Spleen (tissue), 11 donors: ENCODE measurements around the gene RHOC. TPM values are rescaled to one million over a fixed set of nuclear protein-coding genes. Genes with fewer than 3 reads are reported as not detected.
A peak's percentile ranks its signal among the peaks of the same experiment; 100 is the strongest.

Source experiments
- DNase-seq: peaks from one replicate; pipeline ENCODE4 v3.0.0-alpha.2; 2020
- H3K27ac ChIP-seq, 8 donors: fragments of 200-600 bp; sonication (generic) in 7 of 8; 1 replicate in 4 of 8; 2 replicates in 4 of 8; pipeline versions ENCODE4 v1.5.0 to v1.8.0; 2016 to 2021; ENCODE audit warnings: inconsistent platforms in 4 of 8, mild to moderate bottlenecking in 4 of 8, moderate library complexity in 1 of 8
- H3K27me3 ChIP-seq, 7 donors: fragments of 200-600 bp; sonication (generic) in 6 of 7; replicated peaks in 1 of 7; 1 replicate in 4 of 7; 2 replicates in 3 of 7; pipeline versions ENCODE4 v1.5.0 to v1.8.0; 2016 to 2021; ENCODE audit warnings: inconsistent platforms in 3 of 7, mild to moderate bottlenecking in 1 of 7
- H3K36me3 ChIP-seq, 6 donors: fragments of 200-600 bp; sonication (generic) in 5 of 6; 1 replicate in 4 of 6; 2 replicates in 2 of 6; pipeline versions ENCODE4 v1.5.0 to v1.8.0; 2016 to 2021; ENCODE audit warnings: inconsistent platforms in 2 of 6
- H3K4me1 ChIP-seq, 6 donors: fragments of 200-600 bp; sonication (generic) in 5 of 6; 1 replicate in 3 of 6; 2 replicates in 3 of 6; pipeline versions ENCODE4 v1.5.0 to v1.8.0; 2016 to 2021; ENCODE audit warnings: inconsistent platforms in 3 of 6
- H3K4me3 ChIP-seq, 8 donors: fragments of 200-600 bp; sonication (generic) in 7 of 8; 1 replicate in 4 of 8; 2 replicates in 4 of 8; pipeline versions ENCODE4 v1.5.0 to v1.8.0; 2016 to 2021; ENCODE audit warnings: inconsistent platforms in 4 of 8, mild to moderate bottlenecking in 4 of 8, moderate library complexity in 2 of 8
- H3K9me3 ChIP-seq, 8 donors: fragments of 200-600 bp; sonication (generic) in 7 of 8; 1 replicate in 4 of 8; 2 replicates in 4 of 8; pipeline versions ENCODE4 v1.5.0 to v1.8.0; 2016 to 2021; ENCODE audit warnings: inconsistent platforms in 4 of 8
- POLR2A ChIP-seq, 3 donors: fragments of 450-650 bp; IDR thresholded peaks; one replicate each; pipeline ENCODE4 v1.5.1; 2017; ENCODE audit warnings: antibody characterized with exemption in 3 of 3, mild to moderate bottlenecking in 1 of 3
- POLR2AphosphoS5 ChIP-seq, 3 donors: sonication (generic); formaldehyde crosslinking; IDR thresholded peaks; one replicate each; pipeline ENCODE4 v1.5.1; 2017; ENCODE audit warnings: antibody characterized with exemption in 3 of 3
- WGBS, 5 donors: extraction: QIAGEN DNeasy Blood & Tissue Kit in 3 of 5; methylation state at CpG; one replicate each; pipeline versions ENCODE4 v1.1.5 to v1.1.7; 2013 to 2018; 5-methylcytosine and 5-hydroxymethylcytosine counted together
- intact Hi-C: fragments of 100-400 bp; cut with DNase I; formaldehyde crosslinking; loops from one replicate; pipeline ENCODE4 v1.15.0; 2023; ENCODE audit warnings: low total_unique reads
- polyA plus RNA-seq, 3 donors: library from polyadenylated mRNA; stranded (reverse); fragments of 200-250 nt; gene quantifications; one replicate each; pipeline ENCODE4 v1.2.1, GENCODE V29; 2013
- total RNA-seq, 7 donors: library from RNA; depleted of rRNA in 3 of 7; stranded (reverse); fragments of >200 nt in 3 of 7; fragmentation: NEBNext Ultra II Directional in 4 of 7; extraction: Animal tissue kit (Norgen Biotek cat#: 25700) in 4 of 7; gene quantifications; one replicate each; pipeline versions ENCODE4 v1.1.0 to v1.2.1, GENCODE V29; 2016 to 2021
- TF ChIP-seq, protein P1 (sequence below), 11 experiments: fragments of 200-600 bp in 7 of 11; fragments of 450-650 bp in 4 of 11; sonication (generic) in 4 of 11; IDR thresholded peaks in 8 of 11; conservative IDR thresholded peaks in 3 of 11; 1 replicate in 7 of 11; 2 replicates in 4 of 11; pipeline versions ENCODE4 v1.4.0 to v1.8.0; 2016 to 2021; ENCODE audit warnings: antibody characterized with exemption in 11 of 11, inconsistent platforms in 4 of 11, mild to moderate bottlenecking in 1 of 11
- donor health status: healthy with polysubstance abuse.
- donor health status: DM: no; HTN: no; CAD: no; lungs with moderate emphysema.
- donor health status: DM: no; HTN: no; CAD: no.
- donor health status: Bipolar disorder and iron deficiency.
- donor health status: healthy.
- donor health status: DM: no; HTN: no; CAD: no.
- donor health status: DM: yes; HTN: yes; CAD: no.

Gene RHOC
- total and polyA plus RNA-seq, 10 donors = 120 to 323 (median 203) TPM

DNA sequence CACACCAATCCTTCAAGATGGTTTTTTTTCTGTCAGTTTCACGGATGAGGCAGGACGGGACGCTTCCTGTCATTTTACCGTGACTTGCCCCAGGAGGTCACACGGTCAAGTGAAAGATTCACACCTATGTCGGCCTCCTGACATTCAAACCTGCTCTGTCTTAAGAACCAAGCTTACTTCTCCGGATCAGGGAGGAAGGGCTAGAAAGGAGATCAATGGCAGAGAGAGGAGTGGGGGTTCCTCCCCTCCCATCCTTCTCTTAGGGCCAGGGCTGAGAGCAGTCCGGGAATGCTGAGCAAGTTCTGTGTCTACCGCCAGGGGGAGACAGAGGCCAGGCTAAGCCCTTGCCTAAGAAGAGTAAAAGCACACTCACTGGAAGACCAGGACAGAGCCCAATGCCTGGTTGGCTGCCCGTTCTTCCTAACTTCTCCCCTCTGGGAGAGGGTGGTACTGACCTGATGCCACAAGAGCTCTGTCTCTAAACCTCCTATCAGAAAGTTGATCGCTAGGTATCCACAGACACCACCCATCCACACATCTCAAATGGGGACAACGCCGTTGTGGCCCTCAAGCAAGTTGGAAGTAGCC lies 9.3 kb upstream of the RHOC start:
- no peak for TF ChIP-seq POLR2A (IDR thresholded peaks at IDR 0.05)
- TF ChIP-seq POLR2AphosphoS5 (IDR thresholded peaks at IDR 0.05) = peak in 2 of 3 donors; percentile 14 to 53
- TF ChIP-seq, protein P1, sequence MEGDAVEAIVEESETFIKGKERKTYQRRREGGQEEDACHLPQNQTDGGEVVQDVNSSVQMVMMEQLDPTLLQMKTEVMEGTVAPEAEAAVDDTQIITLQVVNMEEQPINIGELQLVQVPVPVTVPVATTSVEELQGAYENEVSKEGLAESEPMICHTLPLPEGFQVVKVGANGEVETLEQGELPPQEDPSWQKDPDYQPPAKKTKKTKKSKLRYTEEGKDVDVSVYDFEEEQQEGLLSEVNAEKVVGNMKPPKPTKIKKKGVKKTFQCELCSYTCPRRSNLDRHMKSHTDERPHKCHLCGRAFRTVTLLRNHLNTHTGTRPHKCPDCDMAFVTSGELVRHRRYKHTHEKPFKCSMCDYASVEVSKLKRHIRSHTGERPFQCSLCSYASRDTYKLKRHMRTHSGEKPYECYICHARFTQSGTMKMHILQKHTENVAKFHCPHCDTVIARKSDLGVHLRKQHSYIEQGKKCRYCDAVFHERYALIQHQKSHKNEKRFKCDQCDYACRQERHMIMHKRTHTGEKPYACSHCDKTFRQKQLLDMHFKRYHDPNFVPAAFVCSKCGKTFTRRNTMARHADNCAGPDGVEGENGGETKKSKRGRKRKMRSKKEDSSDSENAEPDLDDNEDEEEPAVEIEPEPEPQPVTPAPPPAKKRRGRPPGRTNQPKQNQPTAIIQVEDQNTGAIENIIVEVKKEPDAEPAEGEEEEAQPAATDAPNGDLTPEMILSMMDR (IDR thresholded peaks at IDR 0.05 in 8 of 11, conservative IDR thresholded peaks at IDR 0.05 in 3 of 11) = peak; percentile 88 to 97 (median 95)
- peak overlapping the region; percentile 5 to 78 (median 72) for H3K27ac ChIP-seq
- WGBS, 5 donors = 15 to 19% (median 17%) methylated on average over 12 to 13 of the region's 13 CpGs
- no peaks in the 10 kb centered on the region for H3K36me3 ChIP-seq
- H3K9me3 ChIP-seq = no peaks in the 10 kb centered on the region
- H3K4me1 ChIP-seq = peaks cover 13 to 54% (median 37%) of the 10 kb centered on the region in 6 donors
- intact Hi-C loops = loop anchor here (5.0 kb wide), 1 partner anchor 86 kb away; no protein-coding TSS in a partner anchor
- DNase-seq = peak; percentile 94
- peaks cover 0 to 30% (median 0%) of the 10 kb centered on the region in 7 donors for H3K27me3 ChIP-seq
- peak overlapping the region; percentile 42 to 76 (median 61) for H3K4me3 ChIP-seq

DNA sequence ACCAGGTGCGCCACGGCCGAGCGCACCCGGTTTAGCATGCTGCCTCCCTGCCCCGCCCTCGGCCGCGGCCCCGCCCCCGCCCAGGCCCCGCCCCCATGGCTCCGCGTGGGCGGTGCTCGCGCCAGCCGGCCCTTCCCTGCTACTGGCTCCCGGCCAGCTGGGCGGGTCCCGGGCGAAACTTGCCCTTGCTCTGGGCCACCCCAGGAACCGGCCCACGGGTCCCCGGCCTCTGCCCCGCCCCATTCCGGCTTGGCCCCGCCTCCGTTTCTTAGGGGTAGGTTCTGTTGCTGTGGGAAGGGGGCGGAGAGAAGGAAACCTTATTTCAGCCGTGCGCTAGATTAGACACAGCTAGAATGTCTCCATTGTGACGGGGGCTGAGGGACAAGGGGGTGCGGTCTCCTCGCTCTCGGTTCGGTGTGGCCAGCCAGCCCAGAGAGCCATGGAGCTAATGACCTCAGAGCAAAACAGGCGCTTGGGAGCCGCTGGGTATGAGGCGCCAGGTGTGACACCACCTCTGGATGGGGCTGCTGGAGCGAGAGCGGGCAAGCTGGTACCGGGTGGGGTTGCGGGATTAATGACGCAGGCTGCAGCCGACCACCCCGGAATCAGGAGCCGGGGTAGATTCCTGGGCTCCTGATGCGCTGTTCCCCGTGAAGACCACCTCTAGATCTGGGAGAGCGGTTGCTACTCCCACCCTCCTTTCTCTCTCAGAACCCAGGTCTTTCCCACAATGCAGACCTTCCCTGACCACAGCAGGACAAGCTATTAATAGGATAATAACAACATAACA lies 8.5 kb upstream of the RHOC start, which contains the start of gene PPM1J:
TSS of gene PPM1J (minus strand) at position 69 of the 790 bp plus-strand sequence. CDS start at position 38, 31 bp downstream.
- H3K27me3 ChIP-seq = peaks cover 0 to 30% (median 0%) of the 10 kb centered on the region in 7 donors
- peak within 1 kb of the TSS; percentile 5 to 78 (median 72) for H3K27ac ChIP-seq
- TF ChIP-seq, protein P1 (IDR thresholded peaks at IDR 0.05 in 8 of 11, conservative IDR thresholded peaks at IDR 0.05 in 3 of 11) = peak in 4 of 11 experiments; percentile 4 to 22 (median 16)
- TF ChIP-seq POLR2A (IDR thresholded peaks at IDR 0.05) = peak in 1 of 3 donors; percentile 39
- TF ChIP-seq POLR2AphosphoS5 (IDR thresholded peaks at IDR 0.05) = peak; percentile 71 to 90 (median 78)
- peak; percentile 100 for DNase-seq
- WGBS, 5 donors = 0 to 1% (median 0%) methylated on average over 29 to 51 of the region's 51 CpGs
- no peaks in the 10 kb centered on the region for H3K36me3 ChIP-seq
- no peaks in the 10 kb centered on the region for H3K9me3 ChIP-seq
- intact Hi-C loops = loop anchor here (5.0 kb wide), 1 partner anchor 87 kb away; no protein-coding TSS in a partner anchor
- H3K4me1 ChIP-seq = peaks cover 13 to 54% (median 37%) of the 10 kb centered on the region in 6 donors
- H3K4me3 ChIP-seq = peak within 1 kb of the TSS; percentile 42 to 76 (median 61)

DNA sequence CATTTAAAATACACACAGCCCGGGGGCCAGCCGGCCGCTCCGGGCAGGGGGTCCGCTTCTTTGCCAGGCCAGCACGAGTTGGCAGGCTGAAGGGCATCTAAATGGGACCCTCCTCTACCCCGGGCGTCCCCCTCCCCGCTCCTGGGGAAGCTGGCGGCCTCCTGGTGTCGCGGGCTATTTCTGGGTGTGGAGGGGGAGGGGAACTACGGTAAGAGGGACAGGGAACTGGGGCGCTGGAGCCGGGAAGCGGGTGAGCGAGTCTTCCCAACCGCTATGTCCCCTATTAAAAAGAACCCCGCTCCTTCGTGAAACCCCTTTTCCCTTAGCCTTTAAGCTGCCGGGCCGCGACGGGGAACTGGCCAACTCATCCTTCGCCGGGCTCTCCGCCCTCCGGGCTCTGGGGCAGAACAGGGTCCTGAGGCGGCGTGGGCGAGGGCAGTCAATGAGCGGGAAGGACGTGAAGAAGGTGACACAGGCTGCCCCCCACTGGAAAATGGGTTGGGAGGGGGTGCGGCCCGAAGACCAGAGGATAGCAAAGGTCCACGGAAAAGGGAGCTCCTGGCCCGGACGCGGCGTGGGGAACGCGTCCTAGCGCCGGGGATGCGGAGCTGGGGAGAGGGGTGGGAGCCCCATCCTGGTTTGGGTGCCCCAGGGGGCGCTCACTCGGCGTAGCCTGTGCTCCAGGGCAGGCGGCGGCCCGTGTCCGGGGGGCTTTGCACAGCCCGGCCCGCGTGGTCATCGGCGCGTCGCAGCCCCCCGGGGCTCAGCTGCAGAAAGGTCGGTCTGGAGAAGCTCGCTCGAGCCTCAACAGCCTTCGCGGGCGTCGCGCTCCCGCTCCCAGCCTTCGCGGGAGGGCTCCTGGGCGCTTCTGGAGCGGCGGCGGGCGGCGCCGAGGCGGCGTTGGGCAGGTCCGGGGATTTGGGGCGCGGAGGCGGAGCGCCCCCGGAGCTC lies 7.7 kb upstream of the RHOC start:
- Histone ChIP-seq H3K27ac (peak overlapping the region in 5 of 8 donors; percentile 48 to 78 (median 73)), H3K36me3 (no peaks in the 10 kb centered on the region), H3K4me3 (peak overlapping the region; percentile 42 to 76 (median 61)), H3K4me1 (peaks cover 13 to 54% (median 37%) of the 10 kb centered on the region in 6 donors), H3K9me3 (no peaks in the 10 kb centered on the region), H3K27me3 (peaks cover 0 to 22% (median 0%) of the 10 kb centered on the region in 7 donors)
- WGBS, 5 donors = 1 to 4% (median 1%) methylated on average over 38 to 86 of the region's 86 CpGs
- TF ChIP-seq, protein P1 (IDR thresholded peaks at IDR 0.05 in 8 of 11, conservative IDR thresholded peaks at IDR 0.05 in 3 of 11) = peak in 1 of 11 experiments; percentile 6
- TF ChIP-seq POLR2A (IDR thresholded peaks at IDR 0.05) = no peak
- no peak for TF ChIP-seq POLR2AphosphoS5 (IDR thresholded peaks at IDR 0.05)
- peak; percentile 94 for DNase-seq
- intact Hi-C loops = loop anchor here (5.0 kb wide), 1 partner anchor 88 kb away; no protein-coding TSS in a partner anchor
